WTC11 (cell line): ENCODE data around the gene TNKS2. TPM values are rescaled to one million over a fixed set of nuclear protein-coding genes. Genes with fewer than 3 reads are reported as not detected.

Experiments used
- ATAC-seq: fragments of 200-7000 bp; cut with Tn5 transposase; 2 replicates; pipeline ENCODE4 v1.10.0; 2021; ENCODE audit warnings: mild to moderate bottlenecking, moderate library complexity
- CTCF ChIA-PET: fragments of 300-600 bp; sonication (Branson Sonifier 250); formaldehyde crosslinking; loops from one replicate; lab custom pipeline; 2021; ENCODE audit warnings: antibody characterized with exemption; lab: Charles Lee
- POLR2A ChIA-PET: fragments of 350-600 bp; sonication (Branson Sonifier 250); formaldehyde crosslinking; loops from one replicate; lab custom pipeline; 2021; ENCODE audit warnings: antibody characterized with exemption; lab: Charles Lee
- DNase-seq: peaks from one replicate; pipeline ENCODE4 v3.0.0; 2021; ENCODE audit warnings: low spot score
- H3K27ac Mint-ChIP-seq: 2 replicates; pipeline ENCODE4 v1.8.0; 2021; ENCODE audit warnings: mixed read lengths
- H3K27me3 Mint-ChIP-seq: 2 replicates; pipeline ENCODE4 v1.8.0; 2021; ENCODE audit warnings: low read depth, mild to moderate bottlenecking, moderate library complexity, mixed read lengths
- H3K36me3 Mint-ChIP-seq: 2 replicates; pipeline ENCODE4 v1.8.0; 2021; ENCODE audit warnings: mixed read lengths
- H3K4me1 Mint-ChIP-seq: 2 replicates; pipeline ENCODE4 v1.8.0; 2022; ENCODE audit warnings: mixed read lengths
- H3K4me3 Mint-ChIP-seq: 2 replicates; pipeline ENCODE4 v1.8.0; 2021; ENCODE audit warnings: mild to moderate bottlenecking, moderate library complexity, mixed read lengths
- H3K9me3 Mint-ChIP-seq: 2 replicates; pipeline ENCODE4 v1.8.0; 2021; ENCODE audit warnings: mixed read lengths
- CBFB ChIP-seq: sonication (generic); formaldehyde crosslinking; IDR thresholded peaks from 2 replicates; pipeline ENCODE4 v1.8.1; 2022; ENCODE audit warnings: mild to moderate bottlenecking, low read depth, missing genetic modification reagents
- CREM ChIP-seq: sonication (generic); formaldehyde crosslinking; IDR thresholded peaks from 2 replicates; pipeline ENCODE4 v1.8.1; 2022; ENCODE audit warnings: mild to moderate bottlenecking, missing genetic modification reagents, moderate library complexity
- ELF4 ChIP-seq: sonication (generic); formaldehyde crosslinking; IDR thresholded peaks from 2 replicates; pipeline ENCODE4 v1.8.1; 2022; ENCODE audit warnings: low read depth, mild to moderate bottlenecking, moderate library complexity, missing genetic modification reagents
- GABPB1 ChIP-seq: sonication (generic); formaldehyde crosslinking; IDR thresholded peaks from 2 replicates; pipeline ENCODE4 v1.8.1; 2023; ENCODE audit warnings: mild to moderate bottlenecking, missing genetic modification reagents
- GRHL2 ChIP-seq: fragments of 250-450 bp; sonication (Bioruptor Pico); IDR thresholded peaks from 2 replicates; pipeline ENCODE4 v1.8.0; 2022; ENCODE audit warnings: mild to moderate bottlenecking, moderate library complexity; ENCODE audit not compliant: insufficient replicate concordance, severe bottlenecking
- JAZF1 ChIP-seq: fragments of 250-450 bp; sonication (Bioruptor Pico); IDR thresholded peaks from 2 replicates; pipeline ENCODE4 v1.9.0; 2021; ENCODE audit warnings: moderate library complexity, mild to moderate bottlenecking, inconsistent platforms
- JUN ChIP-seq: sonication (generic); formaldehyde crosslinking; IDR thresholded peaks from 2 replicates; pipeline ENCODE4 v1.8.0; 2023; ENCODE audit warnings: mild to moderate bottlenecking, missing genetic modification reagents
- MXD4 ChIP-seq: fragments of 250-450 bp; sonication (Bioruptor Pico); IDR thresholded peaks from 2 replicates; pipeline ENCODE4 v1.8.0; 2021; ENCODE audit warnings: mild to moderate bottlenecking, moderate library complexity, borderline replicate concordance
- MYBL2 ChIP-seq: sonication (generic); formaldehyde crosslinking; IDR thresholded peaks from 2 replicates; pipeline ENCODE4 v1.8.1; 2023; ENCODE audit warnings: mild to moderate bottlenecking, moderate library complexity, missing genetic modification reagents
- NR1H2 ChIP-seq: sonication (generic); formaldehyde crosslinking; IDR thresholded peaks from 2 replicates; pipeline ENCODE4 v1.9.0; 2021; ENCODE audit warnings: mild to moderate bottlenecking, moderate library complexity, missing genetic modification reagents
- RELA ChIP-seq: sonication (generic); formaldehyde crosslinking; IDR thresholded peaks from 2 replicates; pipeline ENCODE4 v1.8.1; 2022; ENCODE audit warnings: missing genetic modification reagents, mild to moderate bottlenecking, borderline replicate concordance
- ZBTB21 ChIP-seq: sonication (generic); formaldehyde crosslinking; IDR thresholded peaks from 2 replicates; pipeline ENCODE4 v1.8.1; 2023; ENCODE audit warnings: mild to moderate bottlenecking, missing genetic modification reagents, borderline replicate concordance
- ZNF232 ChIP-seq: sonication (generic); formaldehyde crosslinking; IDR thresholded peaks from 2 replicates; pipeline ENCODE4 v1.8.0; 2022; ENCODE audit warnings: mild to moderate bottlenecking, missing genetic modification reagents
- ZNF317 ChIP-seq: sonication (generic); formaldehyde crosslinking; IDR thresholded peaks from 2 replicates; pipeline ENCODE4 v1.8.1; 2023; ENCODE audit warnings: low read depth, mild to moderate bottlenecking, moderate library complexity, missing genetic modification reagents, borderline replicate concordance
- ZNF671 ChIP-seq: fragments of 250-450 bp; sonication (Bioruptor Pico); IDR thresholded peaks from 2 replicates; pipeline ENCODE4 v1.8.0; 2021; ENCODE audit warnings: mild to moderate bottlenecking
- total RNA-seq: library from RNA; stranded (reverse); gene quantifications from 3 replicates; pipeline ENCODE4 v1.2.3, GENCODE V29; 2021
- TF ChIP-seq, protein P1 (sequence below): sonication (generic); formaldehyde crosslinking; IDR thresholded peaks from 2 replicates; pipeline ENCODE4 v1.8.0; 2022; ENCODE audit warnings: mild to moderate bottlenecking, missing genetic modification reagents
- TF ChIP-seq, protein P2 (sequence below): sonication (generic); formaldehyde crosslinking; IDR thresholded peaks from 2 replicates; pipeline ENCODE4 v1.8.0; 2023; ENCODE audit warnings: missing genetic modification reagents
- TF ChIP-seq, protein P3 (sequence below): sonication (generic); formaldehyde crosslinking; IDR thresholded peaks from 2 replicates; pipeline ENCODE4 v1.8.1; 2023; ENCODE audit warnings: mild to moderate bottlenecking, missing genetic modification reagents, moderate library complexity
- TF ChIP-seq, protein P4 (sequence below): sonication (generic); formaldehyde crosslinking; IDR thresholded peaks from 2 replicates; pipeline ENCODE4 v1.8.0; 2022; ENCODE audit warnings: mild to moderate bottlenecking, missing genetic modification reagents
- TF ChIP-seq, protein P5 (sequence below): fragments of 200-600 bp; IDR thresholded peaks from 2 replicates; pipeline ENCODE4 v1.8.0; 2022; ENCODE audit warnings: antibody characterized with exemption
- TF ChIP-seq, protein P6 (sequence below): sonication (generic); formaldehyde crosslinking; IDR thresholded peaks from 2 replicates; pipeline ENCODE4 v1.8.1; 2022; ENCODE audit warnings: mild to moderate bottlenecking, missing genetic modification reagents, moderate library complexity, borderline replicate concordance
- TF ChIP-seq, protein P7 (sequence below): fragments of 250-450 bp; sonication (Bioruptor Pico); IDR thresholded peaks from 2 replicates; pipeline ENCODE4 v1.9.0; 2021; ENCODE audit warnings: moderate library complexity, mild to moderate bottlenecking, inconsistent platforms, borderline replicate concordance
- TF ChIP-seq, protein P8 (sequence below): sonication (generic); formaldehyde crosslinking; IDR thresholded peaks from 2 replicates; pipeline ENCODE4 v1.8.0; 2022; ENCODE audit warnings: missing genetic modification reagents

Gene TNKS2
- total RNA-seq, 1 experiment from 2014 or later = 53.5 TPM

DNA sequence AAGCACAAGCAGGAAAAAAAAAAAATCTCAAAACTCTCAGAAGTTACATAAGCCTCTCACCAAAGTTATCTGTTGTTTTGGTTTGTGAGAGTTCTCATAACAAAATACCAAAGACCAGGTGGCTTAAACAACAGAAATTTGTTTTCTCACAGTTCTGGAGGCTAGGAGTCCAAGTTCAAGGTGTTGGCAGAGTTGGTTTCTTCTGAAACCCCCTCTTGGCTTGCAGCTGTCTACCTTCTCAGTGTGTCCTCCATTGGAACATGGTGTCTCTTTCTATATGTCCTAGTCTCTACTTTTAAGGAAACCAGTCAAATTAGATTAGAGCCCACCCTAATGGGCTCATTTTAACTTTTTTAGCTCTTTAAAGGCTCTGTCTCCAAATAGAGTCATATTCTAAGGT is 44.9 kb downstream of the TNKS2 start:
- DNase-seq (no peak), ATAC-seq (no peak)
- Mint-ChIP-seq H3K9me3 (no peaks in the 10 kb centered on the region), H3K36me3 (peaks cover 75% of the 10 kb centered on the region), H3K27ac (no peak overlapping the region)
- CTCF ChIA-PET = no interaction called here
- TF ChIP-seq, protein P1, sequence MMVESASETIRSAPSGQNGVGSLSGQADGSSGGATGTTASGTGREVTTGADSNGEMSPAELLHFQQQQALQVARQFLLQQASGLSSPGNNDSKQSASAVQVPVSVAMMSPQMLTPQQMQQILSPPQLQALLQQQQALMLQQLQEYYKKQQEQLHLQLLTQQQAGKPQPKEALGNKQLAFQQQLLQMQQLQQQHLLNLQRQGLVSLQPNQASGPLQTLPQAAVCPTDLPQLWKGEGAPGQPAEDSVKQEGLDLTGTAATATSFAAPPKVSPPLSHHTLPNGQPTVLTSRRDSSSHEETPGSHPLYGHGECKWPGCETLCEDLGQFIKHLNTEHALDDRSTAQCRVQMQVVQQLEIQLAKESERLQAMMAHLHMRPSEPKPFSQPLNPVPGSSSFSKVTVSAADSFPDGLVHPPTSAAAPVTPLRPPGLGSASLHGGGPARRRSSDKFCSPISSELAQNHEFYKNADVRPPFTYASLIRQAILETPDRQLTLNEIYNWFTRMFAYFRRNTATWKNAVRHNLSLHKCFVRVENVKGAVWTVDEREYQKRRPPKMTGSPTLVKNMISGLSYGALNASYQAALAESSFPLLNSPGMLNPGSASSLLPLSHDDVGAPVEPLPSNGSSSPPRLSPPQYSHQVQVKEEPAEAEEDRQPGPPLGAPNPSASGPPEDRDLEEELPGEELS (CRISPR knock-in tag) = no peak
- TF ChIP-seq ZNF232 (CRISPR knock-in tag) (no peak), MXD4 (CRISPR knock-in tag) (no peak), ZBTB21 (no peak), ELF4 (no peak), ZNF671 (CRISPR knock-in tag) (no peak), JUN (CRISPR knock-in tag) (no peak), ZNF317 (no peak), NR1H2 (no peak), RELA (no peak), CREM (CRISPR knock-in tag) (no peak), JAZF1 (no peak)
- TF ChIP-seq, protein P2, sequence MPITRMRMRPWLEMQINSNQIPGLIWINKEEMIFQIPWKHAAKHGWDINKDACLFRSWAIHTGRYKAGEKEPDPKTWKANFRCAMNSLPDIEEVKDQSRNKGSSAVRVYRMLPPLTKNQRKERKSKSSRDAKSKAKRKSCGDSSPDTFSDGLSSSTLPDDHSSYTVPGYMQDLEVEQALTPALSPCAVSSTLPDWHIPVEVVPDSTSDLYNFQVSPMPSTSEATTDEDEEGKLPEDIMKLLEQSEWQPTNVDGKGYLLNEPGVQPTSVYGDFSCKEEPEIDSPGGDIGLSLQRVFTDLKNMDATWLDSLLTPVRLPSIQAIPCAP (CRISPR knock-in tag) = no peak
- TF ChIP-seq, protein P3, sequence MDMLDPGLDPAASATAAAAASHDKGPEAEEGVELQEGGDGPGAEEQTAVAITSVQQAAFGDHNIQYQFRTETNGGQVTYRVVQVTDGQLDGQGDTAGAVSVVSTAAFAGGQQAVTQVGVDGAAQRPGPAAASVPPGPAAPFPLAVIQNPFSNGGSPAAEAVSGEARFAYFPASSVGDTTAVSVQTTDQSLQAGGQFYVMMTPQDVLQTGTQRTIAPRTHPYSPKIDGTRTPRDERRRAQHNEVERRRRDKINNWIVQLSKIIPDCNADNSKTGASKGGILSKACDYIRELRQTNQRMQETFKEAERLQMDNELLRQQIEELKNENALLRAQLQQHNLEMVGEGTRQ (CRISPR knock-in tag) = no peak
- TF ChIP-seq, protein P4, sequence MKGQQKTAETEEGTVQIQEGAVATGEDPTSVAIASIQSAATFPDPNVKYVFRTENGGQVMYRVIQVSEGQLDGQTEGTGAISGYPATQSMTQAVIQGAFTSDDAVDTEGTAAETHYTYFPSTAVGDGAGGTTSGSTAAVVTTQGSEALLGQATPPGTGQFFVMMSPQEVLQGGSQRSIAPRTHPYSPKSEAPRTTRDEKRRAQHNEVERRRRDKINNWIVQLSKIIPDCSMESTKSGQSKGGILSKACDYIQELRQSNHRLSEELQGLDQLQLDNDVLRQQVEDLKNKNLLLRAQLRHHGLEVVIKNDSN (CRISPR knock-in tag) = no peak
- TF ChIP-seq, protein P5, sequence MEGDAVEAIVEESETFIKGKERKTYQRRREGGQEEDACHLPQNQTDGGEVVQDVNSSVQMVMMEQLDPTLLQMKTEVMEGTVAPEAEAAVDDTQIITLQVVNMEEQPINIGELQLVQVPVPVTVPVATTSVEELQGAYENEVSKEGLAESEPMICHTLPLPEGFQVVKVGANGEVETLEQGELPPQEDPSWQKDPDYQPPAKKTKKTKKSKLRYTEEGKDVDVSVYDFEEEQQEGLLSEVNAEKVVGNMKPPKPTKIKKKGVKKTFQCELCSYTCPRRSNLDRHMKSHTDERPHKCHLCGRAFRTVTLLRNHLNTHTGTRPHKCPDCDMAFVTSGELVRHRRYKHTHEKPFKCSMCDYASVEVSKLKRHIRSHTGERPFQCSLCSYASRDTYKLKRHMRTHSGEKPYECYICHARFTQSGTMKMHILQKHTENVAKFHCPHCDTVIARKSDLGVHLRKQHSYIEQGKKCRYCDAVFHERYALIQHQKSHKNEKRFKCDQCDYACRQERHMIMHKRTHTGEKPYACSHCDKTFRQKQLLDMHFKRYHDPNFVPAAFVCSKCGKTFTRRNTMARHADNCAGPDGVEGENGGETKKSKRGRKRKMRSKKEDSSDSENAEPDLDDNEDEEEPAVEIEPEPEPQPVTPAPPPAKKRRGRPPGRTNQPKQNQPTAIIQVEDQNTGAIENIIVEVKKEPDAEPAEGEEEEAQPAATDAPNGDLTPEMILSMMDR = no peak
- TF ChIP-seq, all 79 proteins: peak for 0
- Mint-ChIP-seq H3K4me3 (no peak overlapping the region), H3K4me1 (no peaks in the 10 kb centered on the region), H3K27me3 (no peaks in the 10 kb centered on the region)
- POLR2A ChIA-PET = no interaction called here

DNA sequence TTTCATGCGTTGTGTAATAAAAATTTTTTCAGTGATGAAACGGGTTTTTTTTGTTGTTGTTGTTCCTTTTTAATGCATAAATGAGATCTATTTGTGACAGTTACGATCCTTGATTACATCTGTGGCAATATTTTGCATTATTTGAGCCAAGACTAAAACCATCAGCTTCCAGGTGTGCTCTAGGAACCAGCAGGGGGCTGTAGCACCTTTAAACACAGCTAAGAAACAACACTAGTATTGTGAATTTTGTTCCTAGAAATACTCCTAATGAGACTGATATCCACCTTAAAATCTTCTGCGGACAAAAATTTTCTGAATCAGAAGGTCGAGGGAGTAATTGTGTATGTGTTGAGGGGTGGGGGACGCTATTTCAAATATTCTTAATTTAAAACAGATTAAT is 58.4 kb downstream of the TNKS2 start:
- Mint-ChIP-seq H3K36me3 (peaks cover 70% of the 10 kb centered on the region), H3K4me3 (no peak overlapping the region), H3K27me3 (no peaks in the 10 kb centered on the region), H3K9me3 (no peaks in the 10 kb centered on the region), H3K4me1 (0 out of 2 replicates have a peak, but pooled peaks cover 5% of the 10 kb centered on the region), H3K27ac (peak overlapping the region; percentile 59)
- DNase-seq (no peak), ATAC-seq (no peak)
- POLR2A ChIA-PET = interaction anchor here (0.9 kb wide), 1 partner anchor 67 kb away, joined by 3 read pairs; the partner anchor contains the start of gene BTAF1
- TF ChIP-seq, protein P6, sequence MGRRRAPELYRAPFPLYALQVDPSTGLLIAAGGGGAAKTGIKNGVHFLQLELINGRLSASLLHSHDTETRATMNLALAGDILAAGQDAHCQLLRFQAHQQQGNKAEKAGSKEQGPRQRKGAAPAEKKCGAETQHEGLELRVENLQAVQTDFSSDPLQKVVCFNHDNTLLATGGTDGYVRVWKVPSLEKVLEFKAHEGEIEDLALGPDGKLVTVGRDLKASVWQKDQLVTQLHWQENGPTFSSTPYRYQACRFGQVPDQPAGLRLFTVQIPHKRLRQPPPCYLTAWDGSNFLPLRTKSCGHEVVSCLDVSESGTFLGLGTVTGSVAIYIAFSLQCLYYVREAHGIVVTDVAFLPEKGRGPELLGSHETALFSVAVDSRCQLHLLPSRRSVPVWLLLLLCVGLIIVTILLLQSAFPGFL (CRISPR knock-in tag) = no peak
- TF ChIP-seq CBFB = no peak
- TF ChIP-seq, protein P7, sequence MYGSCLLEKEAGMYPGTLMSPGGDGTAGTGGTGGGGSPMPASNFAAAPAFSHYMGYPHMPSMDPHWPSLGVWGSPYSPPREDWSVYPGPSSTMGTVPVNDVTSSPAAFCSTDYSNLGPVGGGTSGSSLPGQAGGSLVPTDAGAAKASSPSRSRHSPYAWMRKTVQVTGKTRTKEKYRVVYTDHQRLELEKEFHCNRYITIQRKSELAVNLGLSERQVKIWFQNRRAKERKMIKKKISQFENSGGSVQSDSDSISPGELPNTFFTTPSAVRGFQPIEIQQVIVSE = no peak
- no peak for TF ChIP-seq MYBL2
- no peak for TF ChIP-seq GRHL2 (CRISPR knock-in tag)
- TF ChIP-seq GABPB1 (CRISPR knock-in tag) = no peak
- TF ChIP-seq, protein P8, sequence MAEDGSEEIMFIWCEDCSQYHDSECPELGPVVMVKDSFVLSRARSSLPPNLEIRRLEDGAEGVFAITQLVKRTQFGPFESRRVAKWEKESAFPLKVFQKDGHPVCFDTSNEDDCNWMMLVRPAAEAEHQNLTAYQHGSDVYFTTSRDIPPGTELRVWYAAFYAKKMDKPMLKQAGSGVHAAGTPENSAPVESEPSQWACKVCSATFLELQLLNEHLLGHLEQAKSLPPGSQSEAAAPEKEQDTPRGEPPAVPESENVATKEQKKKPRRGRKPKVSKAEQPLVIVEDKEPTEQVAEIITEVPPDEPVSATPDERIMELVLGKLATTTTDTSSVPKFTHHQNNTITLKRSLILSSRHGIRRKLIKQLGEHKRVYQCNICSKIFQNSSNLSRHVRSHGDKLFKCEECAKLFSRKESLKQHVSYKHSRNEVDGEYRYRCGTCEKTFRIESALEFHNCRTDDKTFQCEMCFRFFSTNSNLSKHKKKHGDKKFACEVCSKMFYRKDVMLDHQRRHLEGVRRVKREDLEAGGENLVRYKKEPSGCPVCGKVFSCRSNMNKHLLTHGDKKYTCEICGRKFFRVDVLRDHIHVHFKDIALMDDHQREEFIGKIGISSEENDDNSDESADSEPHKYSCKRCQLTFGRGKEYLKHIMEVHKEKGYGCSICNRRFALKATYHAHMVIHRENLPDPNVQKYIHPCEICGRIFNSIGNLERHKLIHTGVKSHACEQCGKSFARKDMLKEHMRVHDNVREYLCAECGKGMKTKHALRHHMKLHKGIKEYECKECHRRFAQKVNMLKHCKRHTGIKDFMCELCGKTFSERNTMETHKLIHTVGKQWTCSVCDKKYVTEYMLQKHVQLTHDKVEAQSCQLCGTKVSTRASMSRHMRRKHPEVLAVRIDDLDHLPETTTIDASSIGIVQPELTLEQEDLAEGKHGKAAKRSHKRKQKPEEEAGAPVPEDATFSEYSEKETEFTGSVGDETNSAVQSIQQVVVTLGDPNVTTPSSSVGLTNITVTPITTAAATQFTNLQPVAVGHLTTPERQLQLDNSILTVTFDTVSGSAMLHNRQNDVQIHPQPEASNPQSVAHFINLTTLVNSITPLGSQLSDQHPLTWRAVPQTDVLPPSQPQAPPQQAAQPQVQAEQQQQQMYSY = no peak
- no peak for TF ChIP-seq CREM (CRISPR knock-in tag)
- CTCF ChIA-PET = interaction anchor here (1.0 to 1.9 kb wide), 9 partner anchors 9 to 305 kb away, joined by 3 to 11 read pairs (median 4); partner anchors contain the start of genes BTAF1 and FGFBP3
